Common myeloid progenitor, CD34-positive (primary cell): Measurements from ENCODE around the gene RNF19B.

Experiments
- CTCF ChIA-PET: fragments of 350-600 bp; sonication (Branson Sonifier 250); formaldehyde crosslinking; loops from one replicate; lab custom pipeline; 2021; ENCODE audit warnings: antibody characterized with exemption; lab: Charles Lee
- POLR2A ChIA-PET: fragments of 350-600 bp; sonication (Branson Sonifier 250); formaldehyde crosslinking; loops from one replicate; lab custom pipeline; 2021; ENCODE audit warnings: antibody characterized with exemption; lab: Charles Lee
- DNase-seq, 3 donors: peaks; one replicate each; pipeline versions ENCODE4 v3.0.0 to v3.0.0-alpha.2; 2013
- H3K27ac ChIP-seq, 2 experiments: 1 replicate in 1 of 2; 2 replicates in 1 of 2; pipeline ENCODE4 v1.7.0; 2013; ENCODE audit warnings: inconsistent platforms in 2 of 2, low read length in 2 of 2, mild to moderate bottlenecking in 2 of 2, low read depth in 1 of 2, moderate library complexity in 1 of 2; ENCODE audit not compliant: severe bottlenecking in 2 of 2, insufficient read depth in 1 of 2, poor library complexity in 1 of 2
- H3K27me3 ChIP-seq, 5 experiments: replicated peaks in 2 of 5; 1 replicate in 3 of 5; 2 replicates in 2 of 5; pipeline versions ENCODE4 v1.6.1 to v1.7.0; 2013; ENCODE audit warnings: low read length in 4 of 5, mild to moderate bottlenecking in 2 of 5, moderate library complexity in 2 of 5, inconsistent platforms in 1 of 5; ENCODE audit not compliant: insufficient read depth in 5 of 5, control insufficient read depth in 4 of 5
- H3K36me3 ChIP-seq, 4 experiments: 1 replicate in 2 of 4; 2 replicates in 2 of 4; pipeline versions ENCODE4 v1.6.1 to v1.7.0; 2013; ENCODE audit warnings: low read length in 3 of 4, control low read depth in 1 of 4, mild to moderate bottlenecking in 1 of 4; ENCODE audit not compliant: control insufficient read depth in 4 of 4, insufficient read depth in 4 of 4
- H3K4me1 ChIP-seq, 4 experiments: 1 replicate in 3 of 4; 2 replicates in 1 of 4; pipeline versions ENCODE4 v1.6.1 to v1.7.1; 2013; ENCODE audit warnings: low read length in 3 of 4, mild to moderate bottlenecking in 3 of 4, control low read depth in 1 of 4, inconsistent platforms in 1 of 4, moderate library complexity in 1 of 4; ENCODE audit not compliant: control insufficient read depth in 4 of 4, insufficient read depth in 4 of 4; ENCODE audit errors: control extremely low read depth in 1 of 4
- H3K4me3 ChIP-seq, 7 experiments: 1 replicate in 4 of 7; 2 replicates in 3 of 7; pipeline versions ENCODE4 v1.5.1 to v1.7.0; 2013; ENCODE audit warnings: mild to moderate bottlenecking in 7 of 7, low read length in 6 of 7, moderate library complexity in 6 of 7, inconsistent platforms in 2 of 7, low read depth in 2 of 7, control low read depth in 1 of 7; ENCODE audit not compliant: insufficient read depth in 4 of 7, control insufficient read depth in 1 of 7; ENCODE audit errors: extremely low read depth in 1 of 7
- H3K9me3 ChIP-seq, 5 experiments: 1 replicate in 4 of 5; 2 replicates in 1 of 5; pipeline versions ENCODE4 v1.6.1 to v1.7.1; 2013; ENCODE audit warnings: low read length in 4 of 5, mild to moderate bottlenecking in 2 of 5, inconsistent platforms in 1 of 5, low read depth in 1 of 5, moderate library complexity in 1 of 5; ENCODE audit not compliant: control insufficient read depth in 4 of 5, insufficient read depth in 2 of 5; ENCODE audit errors: control extremely low read depth in 1 of 5
- WGBS: methylation state at CpG from one replicate; pipeline ENCODE4 v1.1.5; 2013; ENCODE audit not compliant: insufficient coverage; 5-methylcytosine and 5-hydroxymethylcytosine counted together

Gene RNF19B

GRCh38 chr1:32927441-32927840 lies 37.2 kb downstream of the RNF19B start:
- Histone ChIP-seq H3K4me3 (no peak overlapping the region), H3K27ac (no peak overlapping the region), H3K36me3 (no peaks in the 10 kb centered on the region), H3K27me3 (peaks cover 4 to 46% (median 27%) of the 10 kb centered on the region in 5 experiments), H3K4me1 (peaks cover 0 to 16% (median 10%) of the 10 kb centered on the region in 4 experiments), H3K9me3 (no peaks in the 10 kb centered on the region)
- POLR2A ChIA-PET, result no interaction called here
- no CpG with 5 or more reads among the region's 2 CpGs for WGBS
- CTCF ChIA-PET, result interaction anchor here (2.0 to 10.4 kb wide), 2 partner anchors 12 to 128 kb away, joined by 4 to 86 read pairs; no protein-coding TSS in a partner anchor
- DNase-seq, result no peak

DNA sequence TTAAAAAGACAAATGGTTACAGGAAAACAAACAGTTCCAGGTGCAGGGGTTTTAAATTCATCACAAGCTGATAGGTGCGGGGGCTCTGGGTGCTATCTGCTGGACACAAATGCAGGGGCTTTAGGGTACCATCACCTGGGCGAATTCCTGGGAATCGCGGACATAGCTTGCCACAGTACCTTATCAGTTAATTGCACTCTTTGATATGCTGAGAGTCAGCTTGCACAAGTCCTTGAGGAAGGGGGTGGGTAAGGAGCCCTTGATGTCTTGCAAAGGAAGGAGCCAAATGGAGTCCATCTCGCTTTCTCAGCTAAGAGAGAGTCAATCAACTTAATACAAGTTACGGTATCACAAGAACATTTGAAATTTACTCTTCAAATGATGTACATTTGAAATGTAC lies 38.0 kb downstream of the RNF19B start:
- no peaks in the 10 kb centered on the region for H3K9me3 ChIP-seq
- H3K36me3 ChIP-seq, result no peaks in the 10 kb centered on the region
- CTCF ChIA-PET, result interaction anchor here (10.4 kb wide), 1 partner anchor 129 kb away, joined by 86 read pairs; no protein-coding TSS in a partner anchor
- whole genome bisulfite sequencing, result 92% methylated on average over 4 of the region's 6 CpGs
- peaks cover 0 to 16% (median 10%) of the 10 kb centered on the region in 4 experiments for H3K4me1 ChIP-seq
- DNase-seq, result no peak
- POLR2A ChIA-PET, result no interaction called here
- H3K27ac ChIP-seq, result no peak overlapping the region
- no peak overlapping the region for H3K4me3 ChIP-seq
- H3K27me3 ChIP-seq, result peaks cover 4 to 49% (median 27%) of the 10 kb centered on the region in 5 experiments

- ChIA-PET POLR2A (interaction anchor here (0.9 kb wide), 1 partner anchor 11 kb away, joined by 5 read pairs; no protein-coding TSS in a partner anchor), CTCF (interaction anchor here (0.6 to 1.6 kb wide), 6 partner anchors 72 to 163 kb away, joined by 3 to 5 read pairs (median 3); no protein-coding TSS in a partner anchor)
- no peaks in the 10 kb centered on the region for H3K9me3 ChIP-seq
- peak overlapping the region in 3 of 7 experiments; percentile 8 to 50 (median 47) for H3K4me3 ChIP-seq
- H3K36me3 ChIP-seq, result no peaks in the 10 kb centered on the region
- H3K27me3 ChIP-seq, result peaks cover 4 to 56% (median 32%) of the 10 kb centered on the region in 5 experiments
- peak; percentile 49 to 71 (median 66) for DNase-seq
- 2% methylated on average over 17 of the region's 24 CpGs for WGBS
- H3K4me1 ChIP-seq, result peaks cover 0 to 16% (median 10%) of the 10 kb centered on the region in 4 experiments
- no peak overlapping the region for H3K27ac ChIP-seq
Measured at GRCh38 chr1:32925403-32926162, 39.0 kb downstream of the RNF19B start.

GRCh38 chr1:32924881-32925344 lies 39.7 kb downstream of the RNF19B start:
- 2% methylated on average over 18 of the region's 31 CpGs for WGBS
- Histone ChIP-seq H3K27ac (no peak overlapping the region), H3K9me3 (no peaks in the 10 kb centered on the region), H3K36me3 (no peaks in the 10 kb centered on the region), H3K4me3 (peak overlapping the region in 4 of 7 experiments; percentile 10 to 60 (median 48)), H3K27me3 (peaks cover 4 to 61% (median 37%) of the 10 kb centered on the region in 5 experiments), H3K4me1 (peaks cover 0 to 16% (median 10%) of the 10 kb centered on the region in 4 experiments)
- ChIA-PET POLR2A (interaction anchor here (0.9 kb wide), 1 partner anchor 11 kb away, joined by 5 read pairs; no protein-coding TSS in a partner anchor), CTCF (interaction anchor here (0.6 to 1.6 kb wide), 5 partner anchors 72 to 164 kb away, joined by 3 to 5 read pairs (median 3); no protein-coding TSS in a partner anchor)
- DNase-seq, result peak in 2 of 3 donors; percentile 25 to 39

GRCh38 chr1:32920833-32921232 lies 43.8 kb downstream of the RNF19B start:
- Histone ChIP-seq H3K4me3 (no peak overlapping the region), H3K4me1 (peaks cover 0 to 19% (median 13%) of the 10 kb centered on the region in 4 experiments), H3K9me3 (no peaks in the 10 kb centered on the region), H3K27ac (no peak overlapping the region), H3K27me3 (peaks cover 5 to 67% (median 31%) of the 10 kb centered on the region in 5 experiments), H3K36me3 (no peaks in the 10 kb centered on the region)
- ChIA-PET POLR2A (no interaction called here), CTCF (interaction anchor here (1.5 to 3.6 kb wide), 4 partner anchors 11 to 84 kb away, joined by 3 to 21 read pairs (median 4); no protein-coding TSS in a partner anchor)
- no peak for DNase-seq
- 87% methylated on average over 7 of the region's 7 CpGs for WGBS

DNA sequence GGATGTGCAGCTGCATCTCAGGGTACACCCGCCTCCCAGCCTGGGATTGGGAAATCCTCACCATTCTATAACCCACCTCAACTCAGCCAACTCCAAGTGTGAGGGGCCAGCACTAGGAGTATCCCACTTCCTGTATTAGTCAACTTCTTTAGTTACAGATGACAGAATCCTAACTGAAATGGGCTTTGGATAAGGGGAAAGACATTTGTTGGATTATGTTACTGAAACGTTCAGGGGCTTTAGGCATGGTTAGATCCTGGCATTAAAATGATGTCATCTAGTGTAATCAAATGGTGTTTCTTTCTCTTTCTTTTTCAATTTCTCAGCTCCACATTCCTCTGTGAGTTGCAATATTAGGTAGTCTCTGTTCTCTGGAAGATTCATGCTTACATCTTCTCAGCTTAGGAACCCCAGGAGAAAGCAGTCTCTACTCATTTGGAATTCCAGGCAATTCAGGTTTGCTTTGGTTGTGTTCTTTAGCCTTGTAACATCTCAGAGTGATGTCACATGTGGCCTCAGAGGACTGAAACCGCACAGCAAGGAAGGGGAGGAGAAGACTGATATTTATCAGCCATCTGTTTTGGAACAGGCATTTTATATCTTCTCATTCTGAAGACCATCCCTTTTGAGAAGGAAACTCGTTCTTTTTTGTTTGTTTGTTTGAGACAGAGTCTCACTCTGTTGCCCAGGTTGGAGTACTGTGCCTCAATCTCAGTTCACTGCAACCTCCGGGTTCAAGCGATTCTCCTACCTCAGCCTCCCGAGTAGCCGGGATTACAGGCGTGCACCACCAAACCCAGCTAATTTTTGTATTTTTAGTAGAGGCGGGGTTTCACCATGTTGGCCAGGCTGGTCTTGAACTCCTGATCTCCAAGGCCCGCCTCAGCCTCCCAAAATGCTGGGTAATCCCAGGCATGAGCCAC lies 44.5 kb downstream of the RNF19B start:
- Histone ChIP-seq H3K36me3 (no peaks in the 10 kb centered on the region), H3K4me1 (peaks cover 0 to 12% (median 7%) of the 10 kb centered on the region in 4 experiments), H3K27me3 (peaks cover 5 to 61% (median 26%) of the 10 kb centered on the region in 5 experiments), H3K9me3 (no peaks in the 10 kb centered on the region), H3K27ac (no peak overlapping the region), H3K4me3 (no peak overlapping the region)
- WGBS, result 87% methylated on average over 9 of the region's 11 CpGs
- POLR2A ChIA-PET, result no interaction called here
- CTCF ChIA-PET, result interaction anchor here (0.6 to 3.6 kb wide), 7 partner anchors 12 to 536 kb away, joined by 3 to 21 read pairs (median 4); no protein-coding TSS in a partner anchor
- DNase-seq, result peak in 1 of 3 donors; percentile 35
